Panc1 (cell line): Measurements from ENCODE around the gene LINC00305. TPM values are rescaled to one million over a fixed set of nuclear protein-coding genes. Genes with fewer than 3 reads are reported as not detected.

Source experiments
- ATAC-seq: fragments of 200-7000 bp; cut with Tn5 transposase; 2 replicates; pipeline ENCODE4 v1.9.1; 2020; ENCODE audit warnings: mild to moderate bottlenecking, moderate library complexity
- BruUV-seq: library from RNA; stranded (reverse); fragments of 400-500 nt; replicated peaks from 2 replicates; lab custom pipeline; 2021; lab: Mats Ljungman, UMichigan
- CTCF ChIA-PET: fragments of 300-600 bp; sonication (Branson Sonifier 250); formaldehyde crosslinking; loops from one replicate; lab custom pipeline; 2022; ENCODE audit warnings: antibody characterized with exemption; lab: Charles Lee
- POLR2A ChIA-PET: fragments of 300-600 bp; sonication (Branson Sonifier 250); formaldehyde crosslinking; loops from one replicate; lab custom pipeline; 2022; ENCODE audit warnings: antibody characterized with exemption; lab: Charles Lee
- DNase-seq: peaks from one replicate; pipeline ENCODE4 v3.0.0-alpha.2; 2010; ENCODE audit warnings: low read depth, low spot score
- H3K27ac ChIP-seq: 2 replicates; pipeline ENCODE4 v1.5.1; 2011; ENCODE audit warnings: mild to moderate bottlenecking, low read length, inconsistent platforms
- H3K27me3 ChIP-seq: fragments of 200-500 bp; sonication (Bioruptor generic); 2 replicates; pipeline ENCODE4 v1.6.0; 2014; ENCODE audit warnings: low read length, inconsistent platforms; ENCODE audit not compliant: control insufficient read depth, insufficient read depth
- H3K36me3 ChIP-seq: fragments of 200-500 bp; sonication (Bioruptor generic); 2 replicates; pipeline ENCODE4 v1.5.1; 2014; ENCODE audit warnings: inconsistent platforms, mild to moderate bottlenecking, low read length, moderate library complexity; ENCODE audit not compliant: control insufficient read depth, insufficient read depth
- H3K4me1 ChIP-seq: 2 replicates; pipeline ENCODE4 v1.5.1; 2011; ENCODE audit warnings: inconsistent platforms, mild to moderate bottlenecking, low read length, moderate library complexity; ENCODE audit not compliant: control insufficient read depth, insufficient read depth
- H3K4me3 ChIP-seq, 2 experiments: 2 replicates each; pipeline ENCODE4 v1.5.1; 2011 to 2012; ENCODE audit warnings: low read depth in 2 of 2, low read length in 2 of 2, mild to moderate bottlenecking in 2 of 2, inconsistent platforms in 1 of 2, moderate library complexity in 1 of 2
- H3K9me3 ChIP-seq: fragments of 200-500 bp; sonication (Bioruptor generic); 2 replicates; pipeline ENCODE4 v1.5.1; 2014; ENCODE audit warnings: low read depth, mild to moderate bottlenecking, inconsistent platforms, low read length, moderate library complexity; ENCODE audit not compliant: control insufficient read depth, insufficient read depth
- CTCF ChIP-seq: fragments of 450-650 bp; IDR thresholded peaks from 2 replicates; pipeline ENCODE4 v1.5.1; 2017; ENCODE audit warnings: mild to moderate bottlenecking
- POLR2AphosphoS5 ChIP-seq: IDR thresholded peaks from 2 replicates; pipeline ENCODE4 v1.6.1; 2012; ENCODE audit warnings: mild to moderate bottlenecking, low read depth, low read length, moderate library complexity
- REST ChIP-seq, 2 experiments: IDR thresholded peaks; 2 replicates each; pipeline ENCODE4 v1.6.1; 2011 to 2012; ENCODE audit warnings: low read depth in 2 of 2, control low read depth in 1 of 2, low read length in 1 of 2, mild to moderate bottlenecking in 1 of 2, moderate library complexity in 1 of 2; ENCODE audit not compliant: insufficient read depth in 1 of 2
- SIN3A ChIP-seq: IDR thresholded peaks from 2 replicates; pipeline ENCODE4 v1.6.1; 2012; ENCODE audit warnings: low read depth, mild to moderate bottlenecking, low read length, moderate library complexity, borderline replicate concordance; ENCODE audit not compliant: insufficient read depth
- TCF7L2 ChIP-seq: IDR thresholded peaks from 2 replicates; pipeline ENCODE4 v1.6.1; 2011; ENCODE audit warnings: mild to moderate bottlenecking, low read depth, low read length, inconsistent platforms
- in situ Hi-C: cut with HindIII; loops from 2 replicates; pipeline ENCODE4 v1.10.0; 2016; ENCODE audit warnings: low sequenced_read_pairs, low pct_unique_long_range_greater_than_20kb
- intact Hi-C: fragments of 100-400 bp; cut with micrococcal nuclease; formaldehyde crosslinking; loops from one replicate; pipeline ENCODE4 v1.10.0; 2022; ENCODE audit not compliant: unreplicated experiment
- total RNA-seq: library from RNA; stranded (reverse); gene quantifications from one replicate; pipeline ENCODE4 v1.2.1, GENCODE V29; 2021; ENCODE audit not compliant: unreplicated experiment

The LINC00305 gene
- total RNA-seq, 1 experiment from 2014 or later = not detected

- H3K36me3 ChIP-seq = no peaks in the 10 kb centered on the region
- ATAC-seq (no peak), DNase-seq (no peak)
- H3K9me3 ChIP-seq = no peaks in the 10 kb centered on the region
- H3K4me3 ChIP-seq = no peak overlapping the region
- CTCF ChIA-PET = no interaction called here
- BruUV-seq = no TSS peak
- in situ Hi-C loops (no loop called here), intact Hi-C loops (no loop called here)
- no peaks in the 10 kb centered on the region for H3K27me3 ChIP-seq
- no peak overlapping the region for H3K27ac ChIP-seq
- TF ChIP-seq CTCF (no peak), SIN3A (no peak), POLR2AphosphoS5 (no peak), TCF7L2 (no peak)
- H3K4me1 ChIP-seq = no peaks in the 10 kb centered on the region
- POLR2A ChIA-PET = no interaction called here
These were observed 16.0 kb downstream of the LINC00305 start for GRCh38 chr18:64132871-64133270.

- intact Hi-C loops (no loop called here), in situ Hi-C loops (no loop called here)
- no peaks in the 10 kb centered on the region for H3K4me1 ChIP-seq
- POLR2A ChIA-PET = no interaction called here
- H3K27me3 ChIP-seq = no peaks in the 10 kb centered on the region
- H3K9me3 ChIP-seq = no peaks in the 10 kb centered on the region
- ATAC-seq = no peak
- H3K4me3 ChIP-seq = no peak overlapping the region
- no peaks in the 10 kb centered on the region for H3K36me3 ChIP-seq
- TF ChIP-seq POLR2AphosphoS5 (no peak), SIN3A (no peak), CTCF (no peak), TCF7L2 (no peak), REST (IDR thresholded peaks at IDR 0.05; ENCODE audit: insufficient read depth in 1 of 2, low read depth in 2 of 2, low read length in 1 of 2) (no peak)
- no peak for DNase-seq
- no TSS peak for BruUV-seq
- CTCF ChIA-PET = no interaction called here
- no peak overlapping the region for H3K27ac ChIP-seq
These were observed 17.6 kb downstream of the LINC00305 start for GRCh38 chr18:64131314-64131713.
